A673 (cell line): Measurements from ENCODE around the gene WWP2. TPM values are rescaled to one million over a fixed set of nuclear protein-coding genes. Genes with fewer than 3 reads are reported as not detected.

Experiments
- BruUV-seq: library from RNA; stranded (reverse); fragments of 400-500 nt; replicated peaks from 2 replicates; lab custom pipeline; 2021; lab: Mats Ljungman, UMichigan
- CTCF ChIA-PET: fragments of 300-600 bp; sonication (Branson Sonifier 250); formaldehyde crosslinking; loops from one replicate; lab custom pipeline; 2022; ENCODE audit warnings: antibody characterized with exemption; lab: Charles Lee
- POLR2A ChIA-PET: fragments of 300-600 bp; sonication (Branson Sonifier 250); formaldehyde crosslinking; loops from one replicate; lab custom pipeline; 2022; ENCODE audit warnings: antibody characterized with exemption; ENCODE audit not compliant: low non-redundant PET; lab: Charles Lee
- DNase-seq: peaks from one replicate; pipeline ENCODE4 v3.0.0-alpha.2; 2015; ENCODE audit warnings: low spot score
- H3K27ac ChIP-seq: fragments of 200-600 bp; sonication (generic); 2 replicates; pipeline ENCODE4 v1.5.1; 2016; ENCODE audit warnings: mixed run types, low read depth, mild to moderate bottlenecking, mixed read lengths, antibody characterized with exemption, low read length; ENCODE audit not compliant: poor library complexity, severe bottlenecking
- H3K27me3 ChIP-seq: fragments of 200-600 bp; sonication (generic); replicated peaks from 2 replicates; pipeline ENCODE4 v1.6.1; 2017; ENCODE audit warnings: mixed run types, low read depth, mild to moderate bottlenecking, mixed read lengths, antibody characterized with exemption, low read length; ENCODE audit not compliant: insufficient read depth, poor library complexity
- H3K36me3 ChIP-seq: fragments of 200-600 bp; sonication (generic); 2 replicates; pipeline ENCODE4 v1.6.1; 2016; ENCODE audit warnings: mixed run types, mild to moderate bottlenecking, mixed read lengths, antibody characterized with exemption, low read length; ENCODE audit not compliant: insufficient read depth, poor library complexity, severe bottlenecking
- H3K4me1 ChIP-seq: fragments of 200-600 bp; sonication (generic); 2 replicates; pipeline ENCODE4 v1.6.1; 2017; ENCODE audit warnings: mixed run types, mild to moderate bottlenecking, mixed read lengths, antibody characterized with exemption, low read length; ENCODE audit not compliant: insufficient read depth, poor library complexity, severe bottlenecking
- H3K4me3 ChIP-seq: fragments of 200-600 bp; sonication (generic); 2 replicates; pipeline ENCODE4 v1.5.1; 2016; ENCODE audit warnings: low read depth, mixed run types, mild to moderate bottlenecking, mixed read lengths, low read length; ENCODE audit not compliant: poor library complexity, severe bottlenecking
- H3K9me3 ChIP-seq: fragments of 200-600 bp; sonication (generic); 2 replicates; pipeline ENCODE4 v1.6.1; 2016; ENCODE audit warnings: mixed run types, low read depth, mild to moderate bottlenecking, mixed read lengths, antibody characterized with exemption, low read length; ENCODE audit not compliant: poor library complexity, severe bottlenecking
- CTCF ChIP-seq: fragments of 300-800, 200-600 bp; sonication (generic); conservative IDR thresholded peaks from 2 replicates; pipeline ENCODE4 v1.5.1; 2017; ENCODE audit warnings: low read depth, mild to moderate bottlenecking, antibody characterized with exemption, low read length, moderate library complexity, mixed read lengths
- EZH2 ChIP-seq: fragments of 200-600 bp; sonication (generic); IDR thresholded peaks from 2 replicates; pipeline ENCODE4 v1.6.1; 2017; ENCODE audit warnings: borderline replicate concordance, low read depth, mild to moderate bottlenecking, mixed read lengths, antibody characterized with exemption, low read length; ENCODE audit not compliant: poor library complexity, severe bottlenecking
- intact Hi-C: fragments of 100-400 bp; cut with micrococcal nuclease; formaldehyde crosslinking; loops from one replicate; pipeline ENCODE4 v1.10.0; 2022; ENCODE audit not compliant: unreplicated experiment
- total RNA-seq: library from RNA; stranded (reverse); gene quantifications from 2 replicates; pipeline ENCODE4 v1.2.3, GENCODE V29; 2021

The WWP2 gene
- total RNA-seq, 1 experiment from 2014 or later, result 32.4 TPM

DNA sequence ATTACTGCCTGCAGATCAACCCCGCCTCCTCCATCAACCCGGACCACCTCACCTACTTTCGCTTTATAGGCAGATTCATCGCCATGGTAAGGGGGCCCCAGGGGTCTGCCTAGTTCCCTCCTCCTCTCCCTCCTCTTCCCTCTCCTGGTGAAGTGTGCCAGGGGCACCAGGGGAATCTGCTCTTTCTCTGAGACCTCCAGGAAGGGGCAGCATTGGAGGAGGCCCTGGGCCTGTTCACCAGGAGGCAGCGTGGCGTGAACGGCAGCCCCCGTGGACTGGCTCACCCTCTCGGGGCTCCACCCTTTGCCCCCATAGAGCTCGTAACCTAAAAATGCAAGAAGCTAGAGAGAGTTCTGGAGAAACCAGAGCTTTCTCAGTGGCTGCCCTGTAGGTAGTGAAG, 171.9 kb downstream of the WWP2 start:
- ChIA-PET POLR2A (no interaction called here), CTCF (no interaction called here)
- BruUV-seq, result no TSS peak
- no peaks in the 10 kb centered on the region for H3K36me3 ChIP-seq
- no peak for TF ChIP-seq CTCF
- TF ChIP-seq EZH2, result no peak
- H3K4me1 ChIP-seq, result no peaks in the 10 kb centered on the region
- intact Hi-C loops, result loop anchor here (10.0 kb wide), 1 partner anchor 229 kb away; no protein-coding TSS in a partner anchor
- no peak overlapping the region for H3K27ac ChIP-seq
- no peaks in the 10 kb centered on the region for H3K27me3 ChIP-seq
- no peak overlapping the region for H3K4me3 ChIP-seq
- no peak for DNase-seq
- no peaks in the 10 kb centered on the region for H3K9me3 ChIP-seq

DNA sequence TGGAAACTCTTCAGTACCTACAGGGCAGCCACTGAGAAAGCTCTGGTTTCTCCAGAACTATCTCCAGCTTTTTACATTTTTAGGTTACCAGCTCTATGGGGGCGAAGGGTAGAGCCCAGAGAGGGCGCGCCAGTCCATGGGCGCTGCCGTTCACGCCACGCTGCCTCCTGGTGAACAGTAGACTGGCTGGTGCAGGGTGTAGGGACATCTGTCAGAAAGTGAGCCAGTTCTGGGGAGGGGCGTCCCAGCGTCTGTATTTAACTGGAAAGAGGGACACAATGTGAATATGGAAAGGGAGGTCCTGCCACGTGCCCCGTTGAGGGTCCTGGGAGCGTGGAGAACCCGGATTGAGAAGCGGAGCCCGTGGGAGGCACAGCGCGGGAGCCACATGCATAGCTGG, 172.6 kb downstream of the WWP2 start:
- Histone ChIP-seq H3K36me3 (no peaks in the 10 kb centered on the region), H3K4me3 (no peak overlapping the region), H3K4me1 (no peaks in the 10 kb centered on the region), H3K27ac (no peak overlapping the region), H3K27me3 (no peaks in the 10 kb centered on the region), H3K9me3 (no peaks in the 10 kb centered on the region)
- TF ChIP-seq CTCF (no peak), EZH2 (no peak)
- DNase-seq, result no peak
- BruUV-seq, result no TSS peak
- intact Hi-C loops, result loop anchor here (5.0 to 10.0 kb wide), 2 partner anchors 230 to 537 kb away; no protein-coding TSS in a partner anchor
- CTCF ChIA-PET, result no interaction called here
- POLR2A ChIA-PET, result no interaction called here

GRCh38 chr16:69935278-69935711, 173.2 kb downstream of the WWP2 start:
- no TSS peak for BruUV-seq
- TF ChIP-seq EZH2, result no peak
- no peak for TF ChIP-seq CTCF
- ChIA-PET CTCF (interaction anchor here (0.7 kb wide), 1 partner anchor 87 kb away, joined by 3 read pairs; no protein-coding TSS in a partner anchor), POLR2A (no interaction called here)
- no peaks in the 10 kb centered on the region for H3K27me3 ChIP-seq
- H3K27ac ChIP-seq, result no peak overlapping the region
- intact Hi-C loops, result loop anchor here (5.0 to 10.0 kb wide), 2 partner anchors 230 to 538 kb away; no protein-coding TSS in a partner anchor
- no peaks in the 10 kb centered on the region for H3K9me3 ChIP-seq
- H3K4me1 ChIP-seq, result no peaks in the 10 kb centered on the region
- H3K4me3 ChIP-seq, result no peak overlapping the region
- no peak for DNase-seq
- H3K36me3 ChIP-seq, result no peaks in the 10 kb centered on the region
